D721Med (cell line): ENCODE data around the gene PDE6A.

Source experiments
- DNase-seq: peaks from one replicate; pipeline ENCODE4 v3.0.0; 2011; ENCODE audit warnings: low spot score; ENCODE audit not compliant: insufficient read length
- FAIRE-seq: peaks from 2 replicates; lab custom pipeline; 2011; peaks lifted over from hg19 to GRCh38; lab: Jason Lieb, UNC
- TF ChIP-seq, protein P1 (sequence below): IDR thresholded peaks from 2 replicates; pipeline ENCODE4 v1.5.1; 2012; ENCODE audit warnings: mild to moderate bottlenecking, control low read depth; ENCODE audit not compliant: insufficient read depth; ENCODE audit errors: missing control alignments

Gene PDE6A

DNA sequence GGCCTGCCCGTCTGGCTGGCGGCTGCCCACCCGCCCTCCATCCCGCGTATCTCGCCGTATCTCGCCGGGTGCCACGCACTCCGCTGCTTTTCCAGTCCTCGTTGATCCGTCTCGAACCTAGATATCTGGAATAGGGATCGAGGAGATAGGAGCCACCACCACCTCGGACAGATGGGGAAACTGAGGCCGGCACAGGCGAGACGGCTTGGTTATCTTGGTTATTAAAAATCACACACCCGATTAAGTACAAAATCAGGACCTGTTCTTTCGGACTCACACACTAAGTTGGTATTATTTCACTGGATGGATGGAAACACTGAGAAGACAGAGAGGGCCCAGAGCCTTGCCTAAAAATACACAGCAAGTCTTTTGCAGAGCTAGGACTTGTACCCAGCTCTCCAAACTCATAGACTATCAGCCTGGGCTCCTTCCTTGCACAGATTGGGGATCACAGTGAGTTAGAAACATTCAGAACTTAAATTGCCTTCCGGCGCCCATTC is 16.6 kb upstream of the PDE6A start:
- DNase-seq (no peak), FAIRE-seq (no peak)
- TF ChIP-seq, protein P1, sequence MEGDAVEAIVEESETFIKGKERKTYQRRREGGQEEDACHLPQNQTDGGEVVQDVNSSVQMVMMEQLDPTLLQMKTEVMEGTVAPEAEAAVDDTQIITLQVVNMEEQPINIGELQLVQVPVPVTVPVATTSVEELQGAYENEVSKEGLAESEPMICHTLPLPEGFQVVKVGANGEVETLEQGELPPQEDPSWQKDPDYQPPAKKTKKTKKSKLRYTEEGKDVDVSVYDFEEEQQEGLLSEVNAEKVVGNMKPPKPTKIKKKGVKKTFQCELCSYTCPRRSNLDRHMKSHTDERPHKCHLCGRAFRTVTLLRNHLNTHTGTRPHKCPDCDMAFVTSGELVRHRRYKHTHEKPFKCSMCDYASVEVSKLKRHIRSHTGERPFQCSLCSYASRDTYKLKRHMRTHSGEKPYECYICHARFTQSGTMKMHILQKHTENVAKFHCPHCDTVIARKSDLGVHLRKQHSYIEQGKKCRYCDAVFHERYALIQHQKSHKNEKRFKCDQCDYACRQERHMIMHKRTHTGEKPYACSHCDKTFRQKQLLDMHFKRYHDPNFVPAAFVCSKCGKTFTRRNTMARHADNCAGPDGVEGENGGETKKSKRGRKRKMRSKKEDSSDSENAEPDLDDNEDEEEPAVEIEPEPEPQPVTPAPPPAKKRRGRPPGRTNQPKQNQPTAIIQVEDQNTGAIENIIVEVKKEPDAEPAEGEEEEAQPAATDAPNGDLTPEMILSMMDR: no peak

DNA sequence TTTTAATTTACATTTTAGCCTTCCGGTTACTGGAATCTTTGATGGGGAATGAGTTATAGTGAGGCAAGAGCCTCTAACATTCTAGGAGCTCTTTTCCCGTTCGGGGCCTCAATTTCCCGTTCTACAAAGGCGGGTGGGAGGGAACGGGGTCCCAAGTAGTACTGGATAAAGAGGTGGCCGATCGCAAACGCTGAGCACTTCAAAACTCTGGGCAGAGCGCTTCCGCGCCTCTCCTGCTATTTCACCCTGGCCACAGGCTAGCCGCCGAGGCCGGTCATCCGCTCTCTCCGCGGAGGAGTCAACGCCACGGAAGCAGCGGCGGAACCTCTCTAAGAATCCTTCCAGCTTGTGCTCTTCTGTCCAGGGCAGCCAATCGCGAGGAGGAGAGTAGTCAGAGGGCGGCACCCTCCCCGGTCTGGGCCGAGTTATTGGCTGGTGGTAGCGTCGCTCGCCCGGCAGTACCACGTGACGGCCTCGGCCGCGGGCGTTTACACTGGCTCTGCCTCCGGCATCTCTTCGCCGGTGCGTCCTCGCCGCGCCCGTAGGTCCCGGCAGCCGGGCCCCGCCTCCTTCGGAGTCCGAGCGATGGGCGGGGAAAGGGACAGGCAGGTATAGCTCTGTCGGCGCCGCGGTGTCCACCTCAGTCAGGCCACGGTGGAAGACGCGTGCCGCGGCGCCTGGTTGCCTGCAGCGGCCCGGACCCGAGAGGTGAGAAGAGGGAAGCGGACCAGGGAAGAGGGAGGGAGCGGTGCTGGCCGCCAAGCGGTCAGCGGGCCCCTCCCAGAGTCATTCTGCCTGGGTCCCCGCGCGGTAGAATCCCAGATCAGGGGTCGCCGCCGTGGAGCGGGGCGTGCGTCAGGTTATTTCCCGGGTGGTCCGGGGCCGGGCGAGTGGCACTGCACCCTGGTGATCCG is 15.9 kb upstream of the PDE6A start, which contains the start of gene SLC26A2:
TSS of gene SLC26A2 (plus strand) at position 487 of the 914 bp plus-strand sequence. CDS start 16,895 bp downstream, outside the sequence.
- FAIRE-seq (no peak), DNase-seq (peak; percentile 79)
- TF ChIP-seq, protein P1: no peak

DNA sequence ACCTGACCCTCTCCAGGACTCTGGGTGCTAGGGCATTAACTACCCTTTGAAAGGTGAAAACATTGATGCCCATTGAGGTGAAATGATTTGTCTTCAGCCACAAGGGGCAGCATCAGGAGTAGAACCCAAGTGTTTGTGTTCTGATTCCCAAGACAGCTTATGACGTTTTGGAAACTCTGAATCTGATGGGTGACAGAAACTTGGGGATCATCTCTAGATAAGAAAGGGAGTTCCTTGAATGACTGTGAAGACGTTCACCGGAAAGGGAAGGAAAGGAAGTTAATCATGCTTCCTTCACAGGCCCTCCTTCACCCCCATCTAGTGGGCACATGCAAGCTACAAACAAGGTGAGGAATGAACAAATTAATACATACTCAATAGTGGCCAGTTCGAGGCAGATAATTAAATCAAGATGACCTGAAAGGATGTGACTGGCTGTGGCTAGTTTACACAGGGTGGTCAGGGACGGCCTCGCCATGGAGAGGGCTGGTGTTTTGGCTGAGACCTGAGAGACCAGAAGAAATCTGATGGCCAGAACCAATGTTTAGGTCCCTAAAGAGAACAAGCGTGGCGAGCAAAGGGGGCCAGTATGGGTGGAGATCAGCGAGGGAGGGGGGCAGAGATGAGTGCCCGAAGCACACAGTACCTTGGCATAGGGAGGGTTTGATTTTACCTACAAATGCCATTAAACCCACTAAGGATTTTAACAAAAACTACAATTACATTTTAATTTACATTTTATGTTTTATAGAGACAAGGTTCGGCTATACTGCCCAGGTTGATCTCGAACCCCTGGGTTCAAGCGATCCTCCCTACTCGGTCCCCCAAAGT is 15.0 kb upstream of the PDE6A start:
- TF ChIP-seq, protein P1: peak; percentile 38
- peak; percentile 77 for FAIRE-seq

DNA sequence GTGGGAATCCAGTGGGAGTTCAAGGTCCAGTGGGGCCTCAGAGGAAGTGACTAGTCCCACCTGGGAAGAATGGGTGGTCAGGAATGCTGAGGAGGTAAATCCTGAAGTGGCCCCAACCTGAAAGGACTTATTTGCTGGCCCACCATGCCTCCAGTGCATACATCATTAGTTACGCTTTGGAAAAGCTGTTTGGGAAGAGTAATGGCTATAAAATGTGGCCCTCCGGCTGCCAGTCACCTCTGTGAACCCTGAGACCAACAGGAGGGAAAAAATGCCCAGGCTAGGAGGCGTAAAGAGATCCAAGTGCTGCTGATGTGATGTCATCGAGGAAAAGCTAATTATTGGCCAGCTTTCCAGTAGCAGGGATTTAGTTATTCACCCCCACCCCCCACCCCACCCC is 13.3 kb upstream of the PDE6A start:
- no peak for DNase-seq
- FAIRE-seq: no peak
- TF ChIP-seq, protein P1: no peak

More for the DNA sequence above, 15.0 kb upstream of the PDE6A start:
- no peak for DNase-seq

DNA sequence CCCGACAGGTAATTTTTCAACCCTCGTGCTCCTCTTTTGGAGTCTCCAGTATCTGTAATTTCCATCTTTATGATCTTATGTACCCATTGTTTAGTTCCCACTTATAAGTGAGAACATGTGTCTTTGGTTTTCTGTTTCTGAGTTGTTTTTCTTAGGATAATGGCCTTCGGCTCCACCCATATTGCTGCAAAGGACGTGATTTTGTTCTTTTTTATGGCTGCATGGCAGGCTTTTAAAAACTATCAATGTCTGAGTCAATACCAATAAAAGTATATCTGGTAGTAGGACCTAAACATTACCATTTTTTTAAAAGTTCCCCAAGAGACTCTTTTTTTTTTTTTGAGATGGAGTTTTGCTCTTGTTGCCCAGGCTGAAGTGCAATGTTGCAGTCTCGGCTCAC is 12.1 kb upstream of the PDE6A start:
- TF ChIP-seq, protein P1: no peak
- FAIRE-seq (no peak), DNase-seq (no peak)

DNA sequence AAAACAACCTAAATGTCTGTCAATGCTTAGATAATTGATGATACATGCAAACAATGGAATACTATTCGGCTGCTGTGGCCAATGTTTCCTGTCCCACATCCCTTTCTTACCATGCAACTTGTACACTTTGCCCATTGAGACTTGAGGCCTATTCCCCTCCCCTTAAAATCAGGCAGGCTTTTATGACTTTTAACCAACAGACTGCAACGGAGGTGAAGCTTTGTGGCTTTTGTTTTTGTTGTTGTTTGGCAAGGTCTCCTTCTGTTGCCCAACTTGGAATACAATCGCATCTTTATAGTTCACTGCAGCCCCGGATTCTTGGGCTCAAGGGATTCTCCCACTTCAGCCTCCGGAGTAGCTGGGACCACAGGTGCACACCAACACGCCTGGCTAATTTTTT is 10.2 kb upstream of the PDE6A start:
- TF ChIP-seq, protein P1: no peak
- DNase-seq: no peak
- no peak for FAIRE-seq
